Ishikawa (cell line): ENCODE measurements around the gene ARRDC3.

Source experiments
- CEBPB ChIP-seq: IDR thresholded peaks from 2 replicates; pipeline ENCODE4 v1.6.1; 2012
- CREB1 ChIP-seq: IDR thresholded peaks from 2 replicates; pipeline ENCODE4 v1.6.1; 2012; ENCODE audit warnings: low read depth
- EGR1 ChIP-seq: IDR thresholded peaks from 2 replicates; pipeline ENCODE4 v1.6.1; 2012
- EP300 ChIP-seq: IDR thresholded peaks from 2 replicates; pipeline ENCODE4 v1.6.1; 2012; ENCODE audit warnings: borderline replicate concordance
- FOXM1 ChIP-seq: IDR thresholded peaks from 2 replicates; pipeline ENCODE4 v1.6.1; 2012; ENCODE audit warnings: low read depth, borderline replicate concordance
- NFIC ChIP-seq: IDR thresholded peaks from 2 replicates; pipeline ENCODE4 v1.6.1; 2012
- RAD21 ChIP-seq: IDR thresholded peaks from 2 replicates; pipeline ENCODE4 v1.6.1; 2012; ENCODE audit warnings: low read depth
- REST ChIP-seq: IDR thresholded peaks from 2 replicates; pipeline ENCODE4 v1.6.1; 2012; ENCODE audit warnings: low read depth, mild to moderate bottlenecking
- TAF1 ChIP-seq: IDR thresholded peaks from 2 replicates; pipeline ENCODE4 v1.6.1; 2012; ENCODE audit warnings: low read depth, mild to moderate bottlenecking
- TCF12 ChIP-seq: IDR thresholded peaks from 2 replicates; pipeline ENCODE4 v1.6.1; 2012; ENCODE audit warnings: low read depth
- TEAD4 ChIP-seq: IDR thresholded peaks from 2 replicates; pipeline ENCODE4 v1.6.1; 2012
- USF1 ChIP-seq: IDR thresholded peaks from 2 replicates; pipeline ENCODE4 v1.6.1; 2012
- YY1 ChIP-seq: IDR thresholded peaks from 2 replicates; pipeline ENCODE4 v1.6.1; 2012; ENCODE audit warnings: low read depth
- ZBTB7A ChIP-seq: IDR thresholded peaks from 2 replicates; pipeline ENCODE4 v1.6.1; 2012; ENCODE audit warnings: low read depth
- TF ChIP-seq, protein P1 (sequence below): IDR thresholded peaks from 2 replicates; pipeline ENCODE4 v1.6.1; 2012

Gene ARRDC3

GRCh38 chr5:91419136-91419535 is 36.0 kb upstream of the ARRDC3 start:
- TF ChIP-seq EP300 (no peak), EGR1 (no peak), REST (no peak), USF1 (no peak), TEAD4 (no peak), CREB1 (no peak), RAD21 (no peak), ZBTB7A (no peak), NFIC (no peak), YY1 (no peak), FOXM1 (no peak), TAF1 (no peak), TCF12 (no peak), CEBPB (no peak)
- TF ChIP-seq, protein P1, sequence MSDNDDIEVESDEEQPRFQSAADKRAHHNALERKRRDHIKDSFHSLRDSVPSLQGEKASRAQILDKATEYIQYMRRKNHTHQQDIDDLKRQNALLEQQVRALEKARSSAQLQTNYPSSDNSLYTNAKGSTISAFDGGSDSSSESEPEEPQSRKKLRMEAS, result no peak

DNA sequence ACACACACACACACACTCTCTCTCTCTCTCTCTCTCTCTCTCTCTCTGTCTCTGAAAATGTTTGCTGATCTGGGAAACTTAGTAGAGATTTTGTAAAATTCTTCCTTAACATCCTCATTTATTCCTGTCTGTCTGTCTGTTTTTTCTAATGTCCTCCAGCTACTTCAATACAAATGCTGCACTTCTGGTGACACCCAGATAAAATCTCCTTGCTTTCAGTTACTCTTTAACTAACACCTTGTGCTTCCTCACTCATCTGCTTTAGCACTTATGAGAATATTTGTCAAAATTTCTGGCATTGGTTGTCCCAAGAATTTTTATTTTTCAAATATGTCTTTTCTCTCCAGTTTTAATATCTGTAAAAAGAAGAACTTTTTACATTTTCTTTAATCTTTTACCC is 35.0 kb upstream of the ARRDC3 start:
- TF ChIP-seq EGR1, result no peak

GRCh38 chr5:91417219-91417618 is 34.1 kb upstream of the ARRDC3 start:
- TF ChIP-seq EP300, result no peak
- no peak for TF ChIP-seq TCF12
- no peak for TF ChIP-seq NFIC
- no peak for TF ChIP-seq REST
- no peak for TF ChIP-seq TEAD4
- TF ChIP-seq ZBTB7A, result no peak

DNA sequence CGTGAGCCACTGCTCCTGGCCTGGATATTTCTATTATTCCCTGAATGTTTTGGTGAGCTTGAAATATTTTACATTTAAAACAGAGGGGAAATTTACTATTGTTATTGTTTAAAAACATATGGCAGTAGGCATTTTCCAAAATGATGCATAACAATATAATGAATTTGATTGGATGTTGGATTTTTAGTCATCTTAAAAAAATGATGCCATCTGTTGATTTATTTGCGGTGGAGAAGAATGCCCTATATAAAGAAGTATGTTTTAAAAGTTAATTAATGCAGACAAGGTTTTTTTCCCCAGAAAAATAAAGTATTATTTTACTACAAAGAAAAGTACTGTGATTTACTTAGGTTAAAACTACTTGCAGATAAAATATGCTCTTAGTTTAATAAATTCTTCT is 33.4 kb upstream of the ARRDC3 start:
- TF ChIP-seq YY1 (no peak), FOXM1 (no peak), TAF1 (no peak)
- TF ChIP-seq, protein P1, result no peak

- no peak for TF ChIP-seq EGR1
- no peak for TF ChIP-seq TEAD4
- TF ChIP-seq TAF1, result no peak
- TF ChIP-seq YY1, result no peak
- TF ChIP-seq FOXM1, result no peak
- no peak for TF ChIP-seq CEBPB
- no peak for TF ChIP-seq RAD21
- no peak for TF ChIP-seq CREB1
- no peak for TF ChIP-seq EP300
- no peak for TF ChIP-seq NFIC
- no peak for TF ChIP-seq USF1
- no peak for TF ChIP-seq TCF12
- TF ChIP-seq, protein P1, result no peak
- TF ChIP-seq ZBTB7A, result no peak
- TF ChIP-seq REST, result no peak
Measured at GRCh38 chr5:91409304-91409703, 26.2 kb upstream of the ARRDC3 start.
